H9 (cell line): Measurements from ENCODE around the gene DCST2. TPM values are rescaled to one million over a fixed set of nuclear protein-coding genes. Genes with fewer than 3 reads are reported as not detected.
A peak's percentile ranks its signal among the peaks of the same experiment; 100 is the strongest.

Experiments used
- DNase-seq: peaks from one replicate; pipeline ENCODE4 v3.0.0-alpha.2; 2017
- H2AFZ ChIP-seq: one replicate; pipeline ENCODE4 v1.6.1; 2013; ENCODE audit warnings: mild to moderate bottlenecking, low read length, control low read depth, moderate library complexity
- H2AK5ac ChIP-seq: 2 replicates; pipeline ENCODE4 v1.6.1; 2013; ENCODE audit warnings: low read length, control low read depth, mixed read lengths; ENCODE audit not compliant: insufficient read length
- H2BK120ac ChIP-seq: one replicate; pipeline ENCODE4 v1.6.1; 2013; ENCODE audit warnings: low read depth, mild to moderate bottlenecking, low read length, control low read depth, inconsistent platforms; ENCODE audit not compliant: poor library complexity, severe bottlenecking
- H2BK12ac ChIP-seq: 2 replicates; pipeline ENCODE4 v1.6.1; 2013; ENCODE audit warnings: low read length, control low read depth, mixed read lengths, low read depth; ENCODE audit not compliant: insufficient read length
- H2BK15ac ChIP-seq: 2 replicates; pipeline ENCODE4 v1.6.1; 2013; ENCODE audit warnings: low read depth, low read length, control low read depth
- H2BK20ac ChIP-seq: one replicate; pipeline ENCODE4 v1.6.1; 2013; ENCODE audit warnings: low read depth, mild to moderate bottlenecking, low read length, control low read depth, inconsistent platforms; ENCODE audit not compliant: poor library complexity, severe bottlenecking
- H2BK5ac ChIP-seq: 2 replicates; pipeline ENCODE4 v1.6.1; 2013; ENCODE audit warnings: low read length, control low read depth, mixed read lengths; ENCODE audit not compliant: insufficient read length
- H3K14ac ChIP-seq: 2 replicates; pipeline ENCODE4 v1.6.1; 2013; ENCODE audit warnings: low read length, control low read depth; ENCODE audit not compliant: insufficient read depth
- H3K18ac ChIP-seq: 2 replicates; pipeline ENCODE4 v1.6.1; 2013; ENCODE audit warnings: low read depth, mild to moderate bottlenecking, mixed read lengths, low read length, control low read depth; ENCODE audit not compliant: insufficient read length
- H3K23ac ChIP-seq: 2 replicates; pipeline ENCODE4 v1.6.1; 2013; ENCODE audit warnings: low read length, control low read depth, mixed read lengths, low read depth; ENCODE audit not compliant: insufficient read length
- H3K23me2 ChIP-seq: 2 replicates; pipeline ENCODE4 v1.6.1; 2013; ENCODE audit warnings: low read depth, mild to moderate bottlenecking, mixed read lengths, low read length, control low read depth; ENCODE audit not compliant: insufficient read length, poor library complexity, severe bottlenecking
- H3K27ac ChIP-seq: 2 replicates; pipeline ENCODE4 v1.5.1; 2013; ENCODE audit warnings: low read length, control low read depth, mixed read lengths, low read depth; ENCODE audit not compliant: insufficient read length
- H3K27me3 ChIP-seq: 2 replicates; pipeline ENCODE4 v1.6.1; 2013; ENCODE audit warnings: low read length, control low read depth, inconsistent platforms; ENCODE audit not compliant: insufficient read depth
- H3K4ac ChIP-seq: 2 replicates; pipeline ENCODE4 v1.6.1; 2013; ENCODE audit warnings: low read depth, mild to moderate bottlenecking, control low read depth, inconsistent platforms, low read length, moderate library complexity
- H3K4me1 ChIP-seq: 2 replicates; pipeline ENCODE4 v1.6.1; 2013; ENCODE audit warnings: low read length, control low read depth, inconsistent platforms; ENCODE audit not compliant: insufficient read depth
- H3K4me2 ChIP-seq: 2 replicates; pipeline ENCODE4 v1.6.1; 2013; ENCODE audit warnings: low read length, control low read depth, mixed read lengths; ENCODE audit not compliant: insufficient read length, insufficient read depth
- H3K56ac ChIP-seq: 2 replicates; pipeline ENCODE4 v1.6.1; 2013; ENCODE audit warnings: low read depth, mild to moderate bottlenecking, mixed read lengths, low read length, control low read depth; ENCODE audit not compliant: insufficient read length
- H3K79me1 ChIP-seq: 2 replicates; pipeline ENCODE4 v1.6.1; 2013; ENCODE audit warnings: low read depth, mild to moderate bottlenecking, moderate library complexity, low read length, control low read depth, inconsistent platforms; ENCODE audit not compliant: insufficient read depth, poor library complexity, severe bottlenecking
- H3K79me2 ChIP-seq: 2 replicates; pipeline ENCODE4 v1.6.1; 2013; ENCODE audit warnings: low read length, control low read depth, inconsistent platforms; ENCODE audit not compliant: insufficient read depth
- H3K9ac ChIP-seq: 2 replicates; pipeline ENCODE4 v1.6.1; 2013; ENCODE audit warnings: low read length, control low read depth, mixed read lengths; ENCODE audit not compliant: insufficient read length; ENCODE audit errors: extremely low read depth
- H3K9me3 ChIP-seq: one replicate; pipeline ENCODE4 v1.6.1; 2013; ENCODE audit warnings: low read depth, low read length, inconsistent platforms; ENCODE audit not compliant: control insufficient read depth
- H3T11ph ChIP-seq: one replicate; pipeline ENCODE4 v1.6.1; 2013; ENCODE audit warnings: mild to moderate bottlenecking, low read length, control low read depth, inconsistent platforms
- H4K20me1 ChIP-seq: one replicate; pipeline ENCODE4 v1.6.1; 2013; ENCODE audit not compliant: control insufficient read depth, insufficient read length, insufficient read depth
- H4K5ac ChIP-seq: 2 replicates; pipeline ENCODE4 v1.6.1; 2013; ENCODE audit warnings: low read depth, mild to moderate bottlenecking, mixed read lengths, low read length, control low read depth; ENCODE audit not compliant: insufficient read length
- H4K8ac ChIP-seq: replicated peaks from 2 replicates; pipeline ENCODE4 v1.6.1; 2013; ENCODE audit warnings: low read length, control low read depth, mixed read lengths, low read depth; ENCODE audit not compliant: insufficient read length
- H4K91ac ChIP-seq: 2 replicates; pipeline ENCODE4 v1.6.1; 2013; ENCODE audit warnings: low read depth, mild to moderate bottlenecking, moderate library complexity, mixed read lengths, low read length, control low read depth; ENCODE audit not compliant: insufficient read length
- H3K27ac Mint-ChIP-seq, 3 experiments: 2 replicates in 2 of 3; 3 replicates in 1 of 3; pipeline ENCODE4 v1.8.0; 2020 to 2021; ENCODE audit warnings: mixed read lengths in 3 of 3, mild to moderate bottlenecking in 1 of 3, moderate library complexity in 1 of 3
- H3K27me3 Mint-ChIP-seq: 2 replicates; pipeline ENCODE4 v1.8.0; 2021; ENCODE audit warnings: low read depth, mild to moderate bottlenecking, moderate library complexity, mixed read lengths
- H3K36me3 Mint-ChIP-seq, 3 experiments: 2 replicates in 2 of 3; 3 replicates in 1 of 3; pipeline ENCODE4 v1.8.0; 2020 to 2021; ENCODE audit warnings: low read depth in 3 of 3, mixed read lengths in 3 of 3; ENCODE audit not compliant: insufficient read depth in 1 of 3
- H3K4me1 Mint-ChIP-seq, 2 experiments: 2 replicates each; pipeline ENCODE4 v1.8.0; 2020; ENCODE audit warnings: mixed read lengths in 2 of 2
- H3K4me3 Mint-ChIP-seq, 2 experiments: 2 replicates in 1 of 2; 3 replicates in 1 of 2; pipeline ENCODE4 v1.8.0; 2020 to 2021; ENCODE audit warnings: mild to moderate bottlenecking in 2 of 2, mixed read lengths in 2 of 2, moderate library complexity in 1 of 2
- H3K9me3 Mint-ChIP-seq, 2 experiments: 2 replicates in 1 of 2; 3 replicates in 1 of 2; pipeline ENCODE4 v1.8.0; 2020; ENCODE audit warnings: mild to moderate bottlenecking in 2 of 2, mixed read lengths in 2 of 2, moderate library complexity in 1 of 2
- WGBS: extraction: QIAGEN DNeasy Blood & Tissue Kit; methylation state at CpG from one replicate; pipeline ENCODE4 v1.1.7; 2013; ENCODE audit warnings: missing lambda C conversion rate, low lambda C conversion rate, mixed read lengths; ENCODE audit not compliant: insufficient read length; ENCODE audit errors: extremely low coverage; 5-methylcytosine and 5-hydroxymethylcytosine counted together
- total RNA-seq: library from RNA; stranded (reverse); gene quantifications from 2 replicates; pipeline ENCODE4 v1.2.1, GENCODE V29; 2021
- TF ChIP-seq, protein P1 (sequence below): fragments of 200-600 bp; sonication (generic); conservative IDR thresholded peaks from 3 replicates; pipeline ENCODE4 v1.8.0; 2021; ENCODE audit warnings: antibody characterized with exemption, mild to moderate bottlenecking

Gene DCST2
- total RNA-seq, 1 experiment from 2014 or later, result 0.35 TPM

DNA sequence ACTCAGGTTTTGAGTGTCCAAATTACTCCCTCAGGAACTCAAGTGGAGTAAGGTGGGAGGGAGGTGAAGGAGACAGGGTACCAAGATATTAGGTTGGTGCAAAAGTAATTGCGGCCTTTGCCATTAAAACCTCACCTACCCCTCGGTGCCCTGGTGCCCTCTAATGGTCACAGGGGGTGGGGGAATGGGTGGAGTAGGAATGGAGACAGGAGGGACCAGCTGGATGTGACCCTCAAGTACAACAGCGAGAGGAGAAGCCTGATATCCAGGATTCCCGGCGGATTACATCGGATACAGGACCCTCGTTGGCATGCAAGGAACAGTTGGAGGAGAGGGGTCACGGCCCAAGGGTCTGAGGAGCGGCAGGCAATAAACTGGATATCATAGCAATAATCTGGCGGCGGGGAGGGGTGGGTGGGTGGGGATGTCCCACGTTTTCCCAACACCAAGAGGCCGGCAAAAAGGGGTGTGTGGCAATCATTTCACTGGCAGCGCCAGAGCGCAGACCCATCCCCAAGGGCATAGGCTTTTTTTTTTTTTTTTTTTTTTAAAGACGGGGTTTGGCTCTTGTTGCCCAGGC, 35.3 kb downstream of the DCST2 start:
- no peaks in the 10 kb centered on the region for H3K4me1 ChIP-seq
- no peaks in the 10 kb centered on the region; the same call in 1 of the 2 replicates for H3K79me2 ChIP-seq
- no peak overlapping the region for H2BK20ac ChIP-seq
- no peak overlapping the region for H3K4me2 ChIP-seq
- H3K4me1 Mint-ChIP-seq, result peaks cover 9 to 20% of the 10 kb centered on the region in 2 experiments
- no peak overlapping the region for H3K27ac ChIP-seq
- H2AK5ac ChIP-seq, result no peak overlapping the region
- peak overlapping the region in 1 of 3 experiments; percentile 89; a peak in 1 of 7 replicates for H3K27ac Mint-ChIP-seq
- H3K27me3 Mint-ChIP-seq, result peaks cover 3% of the 10 kb centered on the region
- TF ChIP-seq, protein P1, sequence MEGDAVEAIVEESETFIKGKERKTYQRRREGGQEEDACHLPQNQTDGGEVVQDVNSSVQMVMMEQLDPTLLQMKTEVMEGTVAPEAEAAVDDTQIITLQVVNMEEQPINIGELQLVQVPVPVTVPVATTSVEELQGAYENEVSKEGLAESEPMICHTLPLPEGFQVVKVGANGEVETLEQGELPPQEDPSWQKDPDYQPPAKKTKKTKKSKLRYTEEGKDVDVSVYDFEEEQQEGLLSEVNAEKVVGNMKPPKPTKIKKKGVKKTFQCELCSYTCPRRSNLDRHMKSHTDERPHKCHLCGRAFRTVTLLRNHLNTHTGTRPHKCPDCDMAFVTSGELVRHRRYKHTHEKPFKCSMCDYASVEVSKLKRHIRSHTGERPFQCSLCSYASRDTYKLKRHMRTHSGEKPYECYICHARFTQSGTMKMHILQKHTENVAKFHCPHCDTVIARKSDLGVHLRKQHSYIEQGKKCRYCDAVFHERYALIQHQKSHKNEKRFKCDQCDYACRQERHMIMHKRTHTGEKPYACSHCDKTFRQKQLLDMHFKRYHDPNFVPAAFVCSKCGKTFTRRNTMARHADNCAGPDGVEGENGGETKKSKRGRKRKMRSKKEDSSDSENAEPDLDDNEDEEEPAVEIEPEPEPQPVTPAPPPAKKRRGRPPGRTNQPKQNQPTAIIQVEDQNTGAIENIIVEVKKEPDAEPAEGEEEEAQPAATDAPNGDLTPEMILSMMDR, result peak; percentile 33; the same call in 1 of the 3 replicates
- H3K9ac ChIP-seq, result no peak overlapping the region
- peaks cover 0 to 2% of the 10 kb centered on the region in 2 experiments; a peak in 2 of 5 replicates for H3K9me3 Mint-ChIP-seq
- no peak overlapping the region for H4K91ac ChIP-seq
- peak overlapping the region; percentile 42 to 66; a peak in 4 of 5 replicates for H3K4me3 Mint-ChIP-seq
- no peak overlapping the region for H3K14ac ChIP-seq
- H3K23me2 ChIP-seq, result peaks cover 18% of the 10 kb centered on the region
- H3K9me3 ChIP-seq, result no peaks in the 10 kb centered on the region
- no peak overlapping the region for H2BK120ac ChIP-seq
- no peak overlapping the region for H3K23ac ChIP-seq
- H2AFZ ChIP-seq, result no peak overlapping the region
- DNase-seq, result peak; percentile 30
- no CpG with 5 or more reads among the region's 16 CpGs for WGBS
- H3T11ph ChIP-seq, result no peak overlapping the region
- no peak overlapping the region for H3K56ac ChIP-seq
- no peaks in the 10 kb centered on the region for H3K36me3 Mint-ChIP-seq
- H3K79me1 ChIP-seq, result no peaks in the 10 kb centered on the region
- H4K8ac ChIP-seq, result no peak overlapping the region
- no peaks in the 10 kb centered on the region for H4K20me1 ChIP-seq
- H2BK5ac ChIP-seq, result no peak overlapping the region
- H3K27me3 ChIP-seq, result no peaks in the 10 kb centered on the region
- no peak overlapping the region for H3K4ac ChIP-seq
- H3K18ac ChIP-seq, result no peak overlapping the region
- H2BK12ac ChIP-seq, result no peak overlapping the region
- no peak overlapping the region for H2BK15ac ChIP-seq
- H4K5ac ChIP-seq, result no peak overlapping the region
